GM23338 (cell line): ENCODE data around the gene DCP1B.

ENCODE experiments used
- CREB1 ChIP-seq: fragments of 250-450 bp; sonication (Bioruptor Pico); IDR thresholded peaks from 2 replicates; pipeline ENCODE4 v1.5.0; 2020; ENCODE audit warnings: low read depth, mild to moderate bottlenecking, moderate library complexity
- CTCF ChIP-seq, 2 experiments: fragments of 200-600 bp in 1 of 2; sonication (generic) in 1 of 2; conservative IDR thresholded peaks; 2 replicates each; pipeline versions ENCODE4 v1.5.1 to v1.6.1; 2016 to 2017; ENCODE audit warnings: antibody characterized with exemption in 2 of 2, low read depth in 2 of 2, mild to moderate bottlenecking in 2 of 2, moderate library complexity in 1 of 2
- ETS1 ChIP-seq: IDR thresholded peaks from 2 replicates; pipeline ENCODE4 v1.6.1; 2016; ENCODE audit warnings: antibody characterized with exemption
- EZH2 ChIP-seq: fragments of 200-600 bp; sonication (generic); IDR thresholded peaks from one replicate; pipeline ENCODE4 v1.8.0; 2017; ENCODE audit warnings: antibody characterized with exemption, mild to moderate bottlenecking, low read depth; ENCODE audit not compliant: unreplicated experiment
- EZH2phosphoT487 ChIP-seq: fragments of 200-600 bp; sonication (generic); IDR thresholded peaks from one replicate; pipeline ENCODE4 v1.8.1; 2018; ENCODE audit warnings: antibody characterized with exemption; ENCODE audit not compliant: unreplicated experiment
- JUNB ChIP-seq: IDR thresholded peaks from one replicate; pipeline ENCODE4 v1.6.1; 2016; ENCODE audit warnings: antibody characterized with exemption; ENCODE audit not compliant: unreplicated experiment
- NANOG ChIP-seq: IDR thresholded peaks from 2 replicates; pipeline ENCODE4 v1.6.1; 2016; ENCODE audit warnings: antibody characterized with exemption, borderline replicate concordance
- POLR2AphosphoS5 ChIP-seq: IDR thresholded peaks from 2 replicates; pipeline ENCODE4 v1.6.1; 2016; ENCODE audit warnings: antibody characterized with exemption, low read depth
- REST ChIP-seq: IDR thresholded peaks from one replicate; pipeline ENCODE4 v1.6.1; 2018; ENCODE audit warnings: antibody characterized with exemption; ENCODE audit not compliant: unreplicated experiment
- STAT1 ChIP-seq: IDR thresholded peaks from one replicate; pipeline ENCODE4 v1.6.1; 2016; ENCODE audit warnings: antibody characterized with exemption; ENCODE audit not compliant: unreplicated experiment
- ZNF114 ChIP-seq: fragments of 250-450 bp; sonication (Bioruptor Pico); IDR thresholded peaks from 2 replicates; pipeline ENCODE4 v1.5.0; 2020; ENCODE audit warnings: mild to moderate bottlenecking, moderate library complexity
- ZNF331 ChIP-seq: fragments of 250-450 bp; sonication (Bioruptor Pico); IDR thresholded peaks from 2 replicates; pipeline ENCODE4 v1.5.0; 2020; ENCODE audit warnings: low read depth, mild to moderate bottlenecking, moderate library complexity
- ZNF462 ChIP-seq: fragments of 250-450 bp; sonication (Bioruptor Pico); IDR thresholded peaks from 2 replicates; pipeline ENCODE4 v1.5.0; 2020; ENCODE audit warnings: mild to moderate bottlenecking, moderate library complexity

GRCh38 chr12:1912580-1913376 lies 91.5 kb downstream of the DCP1B start:
- no peak for TF ChIP-seq CTCF (conservative IDR thresholded peaks at IDR 0.05; ENCODE audit: low read depth in 2 of 2)
- no peak for TF ChIP-seq REST
- TF ChIP-seq CREB1 (CRISPR knock-in tag), result no peak
- no peak for TF ChIP-seq EZH2phosphoT487
- TF ChIP-seq EZH2, result no peak
- TF ChIP-seq POLR2AphosphoS5, result no peak
- TF ChIP-seq STAT1, result no peak
- TF ChIP-seq ETS1, result no peak
- no peak for TF ChIP-seq JUNB
- TF ChIP-seq ZNF462 (CRISPR knock-in tag), result no peak
- no peak for TF ChIP-seq ZNF114 (CRISPR knock-in tag)
- no peak for TF ChIP-seq NANOG
- no peak for TF ChIP-seq ZNF331 (CRISPR knock-in tag)
